PC-3 (cell line): Measurements from ENCODE around the gene BIRC5. TPM values are rescaled to one million over a fixed set of nuclear protein-coding genes. Genes with fewer than 3 reads are reported as not detected.
A peak's percentile ranks its signal among the peaks of the same experiment; 100 is the strongest.

Experiments used
- ATAC-seq: fragments of 200-7000 bp; cut with Tn5 transposase; 2 replicates; pipeline ENCODE4 v1.9.1; 2020; ENCODE audit warnings: mild to moderate bottlenecking, moderate library complexity
- BruUV-seq: library from RNA; stranded (reverse); fragments of 400-500 nt; replicated peaks from 2 replicates; lab custom pipeline; 2021; lab: Mats Ljungman, UMichigan
- CTCF ChIA-PET: fragments of 300-600 bp; sonication (Branson Sonifier 250); formaldehyde crosslinking; loops from one replicate; lab custom pipeline; 2022; ENCODE audit warnings: antibody characterized with exemption; lab: Charles Lee
- POLR2A ChIA-PET: fragments of 300-600 bp; sonication (Branson Sonifier 250); formaldehyde crosslinking; loops from one replicate; lab custom pipeline; 2022; ENCODE audit warnings: antibody characterized with exemption; ENCODE audit not compliant: unreplicated experiment; lab: Charles Lee
- DNase-seq: peaks from one replicate; pipeline ENCODE4 v3.0.0-alpha.2; 2015
- H2AFZ ChIP-seq: fragments of 300-600 bp; sonication (generic); 2 replicates; pipeline ENCODE4 v1.6.0; 2016; ENCODE audit warnings: antibody characterized with exemption, low read length
- H3F3A ChIP-seq: fragments of 300-600 bp; sonication (generic); one replicate; pipeline ENCODE4 v1.6.0; 2017; ENCODE audit warnings: antibody characterized with exemption, low read length, control low read depth, mild to moderate bottlenecking; ENCODE audit not compliant: unreplicated experiment
- H3K27ac ChIP-seq: fragments of 300-600 bp; sonication (generic); 2 replicates; pipeline ENCODE4 v1.5.1; 2016; ENCODE audit warnings: mild to moderate bottlenecking, low read length
- H3K27me3 ChIP-seq: fragments of 300-600 bp; sonication (generic); 2 replicates; pipeline ENCODE4 v1.6.1; 2016; ENCODE audit warnings: low read length, mixed read lengths
- H3K36me3 ChIP-seq: fragments of 300-600 bp; sonication (generic); 2 replicates; pipeline ENCODE4 v1.6.1; 2016; ENCODE audit warnings: low read depth, mixed run types, low read length, mixed read lengths
- H3K4me1 ChIP-seq: fragments of 300-600 bp; sonication (generic); 2 replicates; pipeline ENCODE4 v1.5.1; 2016; ENCODE audit warnings: low read length; ENCODE audit not compliant: insufficient read depth
- H3K4me2 ChIP-seq: fragments of 300-600 bp; sonication (generic); 2 replicates; pipeline ENCODE4 v1.6.0; 2016; ENCODE audit warnings: low read length
- H3K4me3 ChIP-seq: fragments of 300-600 bp; sonication (generic); 2 replicates; pipeline ENCODE4 v1.5.1; 2016; ENCODE audit warnings: mild to moderate bottlenecking, low read length, mixed read lengths
- H3K79me2 ChIP-seq: fragments of 300-600 bp; sonication (generic); 2 replicates; pipeline ENCODE4 v1.6.1; 2017; ENCODE audit warnings: low read length, mixed read lengths
- H3K9ac ChIP-seq: fragments of 300-600 bp; sonication (generic); 2 replicates; pipeline ENCODE4 v1.6.0; 2016; ENCODE audit warnings: mild to moderate bottlenecking, low read length
- H3K9me2 ChIP-seq: fragments of 300-600 bp; sonication (generic); replicated peaks from 2 replicates; pipeline ENCODE4 v1.6.1; 2016; ENCODE audit warnings: mixed run types, low read length, mixed read lengths
- H3K9me3 ChIP-seq: fragments of 300-600 bp; sonication (generic); 2 replicates; pipeline ENCODE4 v1.6.1; 2016; ENCODE audit warnings: low read length, mixed read lengths
- H4K20me1 ChIP-seq: fragments of 300-600 bp; sonication (generic); 2 replicates; pipeline ENCODE4 v1.6.1; 2016; ENCODE audit warnings: low read length, mixed read lengths
- CTCF ChIP-seq: fragments of 300-600 bp; sonication (generic); conservative IDR thresholded peaks from 2 replicates; pipeline ENCODE4 v1.5.1; 2017; ENCODE audit warnings: antibody characterized with exemption, low read depth, mild to moderate bottlenecking, low read length
- EZH2 ChIP-seq: fragments of 300-600 bp; sonication (generic); IDR thresholded peaks from one replicate; pipeline ENCODE4 v1.6.1; 2017; ENCODE audit warnings: antibody characterized with exemption, mild to moderate bottlenecking, low read length; ENCODE audit not compliant: unreplicated experiment
- EZH2phosphoT487 ChIP-seq: fragments of 300-600 bp; sonication (generic); IDR thresholded peaks from 2 replicates; pipeline ENCODE4 v1.6.1; 2018; ENCODE audit warnings: mild to moderate bottlenecking, antibody characterized with exemption, low read length, borderline replicate concordance
- intact Hi-C: fragments of 100-400 bp; cut with micrococcal nuclease; formaldehyde crosslinking; loops from 2 replicates; pipeline ENCODE4 v1.9.0; 2023
- total RNA-seq: library from RNA; depleted of rRNA; stranded (reverse); fragments of >200 nt; gene quantifications from 2 replicates; pipeline ENCODE4 v1.2.3, GENCODE V29; 2014

The BIRC5 gene
- total RNA-seq, 1 experiment from 2014 or later: 304 TPM

GRCh38 chr17:78166416-78166815 is 47.6 kb upstream of the BIRC5 start:
- TF ChIP-seq EZH2 (no peak), CTCF (no peak), EZH2phosphoT487 (no peak)
- POLR2A ChIA-PET: no interaction called here
- intact Hi-C loops: no loop called here

GRCh38 chr17:78168242-78168902 is 45.7 kb upstream of the BIRC5 start, which contains the start of gene SYNGR2:
SYNGR2 (plus strand) TSS chr17:78168581; CDS start chr17:78168617, 36 bp downstream.
- ChIA-PET POLR2A (interaction anchor here (0.6 kb wide), 1 partner anchor 40 kb away, joined by 16 read pairs; the partner anchor contains the start of gene TMC6), CTCF (interaction anchor here (0.5 kb wide), 1 partner anchor 40 kb away, joined by 5 read pairs; the partner anchor contains the start of gene TMC6)
- H2AFZ ChIP-seq: peak within 1 kb of the TSS; percentile 80
- peaks cover 18% of the 10 kb centered on the region for H4K20me1 ChIP-seq
- H3K27me3 ChIP-seq: no peaks in the 10 kb centered on the region
- peaks cover 33% of the 10 kb centered on the region for H3K79me2 ChIP-seq
- H3K27ac ChIP-seq: peak within 1 kb of the TSS; percentile 48
- intact Hi-C loops: loop anchor here (1.0 to 2.0 kb wide), 3 partner anchors 19 to 40 kb away; partner anchors contain the start of genes AFMID, TK1 and TMC6
- peaks cover 17% of the 10 kb centered on the region; the same call in 1 of the 2 replicates for H3K36me3 ChIP-seq
- DNase-seq: peak; percentile 94
- TF ChIP-seq EZH2: no peak
- no peak for TF ChIP-seq EZH2phosphoT487
- no peak for TF ChIP-seq CTCF
- peaks cover 20% of the 10 kb centered on the region for H3K4me1 ChIP-seq
- ATAC-seq: peak; percentile 67
- peaks cover 10% of the 10 kb centered on the region for H3F3A ChIP-seq
- H3K9me2 ChIP-seq: no peaks in the 10 kb centered on the region
- peak within 1 kb of the TSS; percentile 88 for H3K4me2 ChIP-seq
- H3K9ac ChIP-seq: peak within 1 kb of the TSS; percentile 89
- H3K9me3 ChIP-seq: no peaks in the 10 kb centered on the region
- peak within 1 kb of the TSS; percentile 76 for H3K4me3 ChIP-seq
- no TSS peak for BruUV-seq

More at GRCh38 chr17:78166416-78166815, 47.6 kb upstream of the BIRC5 start:
- Histone ChIP-seq H3K79me2 (peaks cover 33% of the 10 kb centered on the region), H3F3A (no peaks in the 10 kb centered on the region), H3K9ac (no peak overlapping the region), H3K36me3 (0 out of 2 replicates have a peak, but pooled peaks cover 1% of the 10 kb centered on the region), H2AFZ (no peak overlapping the region), H3K4me3 (no peak overlapping the region), H3K27me3 (no peaks in the 10 kb centered on the region), H3K9me3 (no peaks in the 10 kb centered on the region), H3K9me2 (no peaks in the 10 kb centered on the region), H3K4me2 (no peak overlapping the region), H4K20me1 (peaks cover 9% of the 10 kb centered on the region), H3K4me1 (peaks cover 9% of the 10 kb centered on the region), H3K27ac (no peak overlapping the region)
- CTCF ChIA-PET: no interaction called here
- DNase-seq: no peak
- ATAC-seq: no peak
- BruUV-seq: no TSS peak
